CD14-positive monocyte (primary cell): ENCODE results near the gene NUP107. TPM values are rescaled to one million over a fixed set of nuclear protein-coding genes. Genes with fewer than 3 reads are reported as not detected.

Experiments used
- DNase-seq, 3 donors: peaks; one replicate each; pipeline ENCODE4 v3.0.0-alpha.2; 2011 to 2022
- H2AFZ ChIP-seq: 2 replicates; pipeline ENCODE4 v1.6.0; 2012; ENCODE audit warnings: mild to moderate bottlenecking, low read depth, low read length, inconsistent platforms; ENCODE audit not compliant: insufficient read depth, poor library complexity, severe bottlenecking
- H3K27ac ChIP-seq, 2 donors: 1 replicate in 1 of 2; 2 replicates in 1 of 2; pipeline ENCODE4 v1.5.1; 2012 to 2013; ENCODE audit warnings: low read length in 2 of 2, control low read depth in 1 of 2, inconsistent platforms in 1 of 2, low read depth in 1 of 2, mild to moderate bottlenecking in 1 of 2
- H3K27me3 ChIP-seq, 2 donors: one replicate each; pipeline versions ENCODE4 v1.6.0 to v1.6.1; 2011 to 2013; ENCODE audit warnings: low read length in 2 of 2; ENCODE audit not compliant: control insufficient read depth in 2 of 2, insufficient read depth in 2 of 2
- H3K36me3 ChIP-seq, 2 donors: replicated peaks in 1 of 2; 1 replicate in 1 of 2; 2 replicates in 1 of 2; pipeline versions ENCODE4 v1.5.1 to v1.6.1; 2012 to 2013; ENCODE audit warnings: low read length in 2 of 2, control low read depth in 1 of 2, inconsistent platforms in 1 of 2, mild to moderate bottlenecking in 1 of 2; ENCODE audit not compliant: insufficient read depth in 2 of 2, control insufficient read depth in 1 of 2
- H3K4me1 ChIP-seq, 2 donors: 1 replicate in 1 of 2; 2 replicates in 1 of 2; pipeline versions ENCODE4 v1.5.1 to v1.6.1; 2012 to 2013; ENCODE audit warnings: low read length in 2 of 2, control low read depth in 1 of 2, inconsistent platforms in 1 of 2, mild to moderate bottlenecking in 1 of 2, moderate library complexity in 1 of 2; ENCODE audit not compliant: insufficient read depth in 2 of 2, control insufficient read depth in 1 of 2
- H3K4me2 ChIP-seq: replicated peaks from 2 replicates; pipeline ENCODE3; 2012; ENCODE audit warnings: low read length, moderate library complexity, mild to moderate bottlenecking; ENCODE audit not compliant: poor library complexity, severe bottlenecking; ENCODE audit errors: extremely low read depth
- H3K4me3 ChIP-seq, 3 experiments: fragments of 200-600 bp in 1 of 3; sonication (generic) in 1 of 3; replicated peaks in 1 of 3; 1 replicate in 2 of 3; 2 replicates in 1 of 3; pipeline ENCODE4 v1.5.1; 2011 to 2013; ENCODE audit warnings: low read length in 3 of 3, mild to moderate bottlenecking in 3 of 3, control low read depth in 2 of 3, low read depth in 2 of 3, inconsistent platforms in 1 of 3, moderate library complexity in 1 of 3
- H3K79me2 ChIP-seq: 2 replicates; pipeline ENCODE4 v1.6.0; 2012; ENCODE audit warnings: mild to moderate bottlenecking, control low read depth, inconsistent platforms, low read length, moderate library complexity; ENCODE audit not compliant: insufficient read depth
- H3K9ac ChIP-seq: 2 replicates; pipeline ENCODE4 v1.6.0; 2017; ENCODE audit warnings: low read length, mild to moderate bottlenecking; ENCODE audit not compliant: insufficient read depth, poor library complexity, severe bottlenecking
- H3K9me3 ChIP-seq, 2 donors: replicated peaks in 1 of 2; 1 replicate in 1 of 2; 2 replicates in 1 of 2; pipeline versions ENCODE4 v1.5.1 to v1.6.1; 2012 to 2013; ENCODE audit warnings: low read length in 2 of 2, control low read depth in 1 of 2; ENCODE audit not compliant: control insufficient read depth in 1 of 2, insufficient read depth in 1 of 2
- H4K20me1 ChIP-seq: 2 replicates; pipeline ENCODE4 v1.6.0; 2012; ENCODE audit warnings: mild to moderate bottlenecking, low read length, control low read depth, moderate library complexity; ENCODE audit not compliant: insufficient read depth
- H3K27ac Mint-ChIP-seq, 7 donors: one replicate each; pipeline ENCODE4 v1.8.0; 2020; ENCODE audit warnings: mild to moderate bottlenecking in 7 of 7, mixed read lengths in 7 of 7, moderate library complexity in 6 of 7, inconsistent platforms in 2 of 7
- H3K27me3 Mint-ChIP-seq, 3 donors: one replicate each; pipeline ENCODE4 v1.8.0; 2021 to 2022; ENCODE audit warnings: low read depth in 3 of 3, mild to moderate bottlenecking in 3 of 3, mixed read lengths in 3 of 3, moderate library complexity in 3 of 3, inconsistent platforms in 1 of 3
- H3K36me3 Mint-ChIP-seq, 2 donors: one replicate each; pipeline ENCODE4 v1.8.0; 2020; ENCODE audit warnings: mixed read lengths in 2 of 2, inconsistent platforms in 1 of 2, mild to moderate bottlenecking in 1 of 2
- H3K4me1 Mint-ChIP-seq: one replicate; pipeline ENCODE4 v1.8.0; 2020; ENCODE audit warnings: mild to moderate bottlenecking, mixed read lengths
- H3K4me3 Mint-ChIP-seq, 2 donors: one replicate each; pipeline ENCODE4 v1.8.0; 2020; ENCODE audit warnings: mild to moderate bottlenecking in 2 of 2, mixed read lengths in 2 of 2, moderate library complexity in 1 of 2
- H3K9me3 Mint-ChIP-seq, 7 donors: one replicate each; pipeline ENCODE4 v1.8.0; 2020 to 2022; ENCODE audit warnings: mixed read lengths in 7 of 7, mild to moderate bottlenecking in 6 of 7, moderate library complexity in 6 of 7, inconsistent platforms in 2 of 7
- WGBS: methylation state at CpG from one replicate; pipeline ENCODE4 v1.1.5; 2013; ENCODE audit warnings: missing lambda C conversion rate; ENCODE audit not compliant: insufficient coverage; 5-methylcytosine and 5-hydroxymethylcytosine counted together
- intact Hi-C, 2 donors: fragments of 100-400 bp; cut with micrococcal nuclease; formaldehyde crosslinking; loops; one replicate each; pipeline versions ENCODE4 v1.15.0 to v1.15.1; 2023
- polyA plus RNA-seq, 3 donors: library from polyadenylated mRNA; depleted of rRNA in 1 of 3; unstranded in 2 of 3; stranded (reverse) in 1 of 3; fragments of 300-500 nt in 2 of 3; fragments of >200 nt in 1 of 3; fragmentation: Illumina TruSeq in 2 of 3; gene quantifications; 1 replicate in 2 of 3; 2 replicates in 1 of 3; pipeline ENCODE4 v1.2.3, GENCODE V29; 2012 to 2021
- TF ChIP-seq, protein P1 (sequence below): fragments of 200-600 bp; IDR thresholded peaks from one replicate; pipeline ENCODE4 v1.8.0; 2022; ENCODE audit warnings: antibody characterized with exemption, mild to moderate bottlenecking

Gene NUP107
- polyA plus RNA-seq, 3 donors, result 6.7 to 20.5 (median 10.7) TPM

DNA sequence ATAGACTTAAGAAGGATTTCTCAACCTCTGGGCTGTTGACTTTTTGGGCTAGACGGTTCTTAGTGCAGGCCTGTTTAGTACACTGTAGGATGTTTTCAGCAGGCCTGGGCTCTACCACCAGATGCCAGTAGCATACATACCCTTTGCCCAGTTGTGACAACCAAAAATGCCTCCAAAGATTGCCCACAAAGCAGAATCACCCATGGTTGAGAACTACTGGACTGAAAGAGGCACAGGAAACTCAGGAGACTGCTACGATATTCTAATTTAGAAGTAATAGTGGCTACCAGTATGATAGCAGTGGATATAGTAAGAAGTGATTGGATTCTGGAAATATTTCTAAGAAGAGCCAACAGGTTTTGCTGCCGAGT is 74.6 kb downstream of the NUP107 start:
- intact Hi-C loops, result no loop called here
- Histone ChIP-seq H2AFZ (no peak overlapping the region), H3K9ac (no peak overlapping the region), H3K9me3 (no peaks in the 10 kb centered on the region), H3K27ac (no peak overlapping the region), H3K4me3 (no peak overlapping the region), H3K4me1 (no peaks in the 10 kb centered on the region), H3K27me3 (no peaks in the 10 kb centered on the region), H3K4me2 (no peak overlapping the region), H4K20me1 (no peaks in the 10 kb centered on the region), H3K79me2 (no peaks in the 10 kb centered on the region), H3K36me3 (peaks cover 21 to 51% of the 10 kb centered on the region in 2 donors)
- WGBS, result 97% methylated on average over 2 of the region's 3 CpGs
- TF ChIP-seq, protein P1, sequence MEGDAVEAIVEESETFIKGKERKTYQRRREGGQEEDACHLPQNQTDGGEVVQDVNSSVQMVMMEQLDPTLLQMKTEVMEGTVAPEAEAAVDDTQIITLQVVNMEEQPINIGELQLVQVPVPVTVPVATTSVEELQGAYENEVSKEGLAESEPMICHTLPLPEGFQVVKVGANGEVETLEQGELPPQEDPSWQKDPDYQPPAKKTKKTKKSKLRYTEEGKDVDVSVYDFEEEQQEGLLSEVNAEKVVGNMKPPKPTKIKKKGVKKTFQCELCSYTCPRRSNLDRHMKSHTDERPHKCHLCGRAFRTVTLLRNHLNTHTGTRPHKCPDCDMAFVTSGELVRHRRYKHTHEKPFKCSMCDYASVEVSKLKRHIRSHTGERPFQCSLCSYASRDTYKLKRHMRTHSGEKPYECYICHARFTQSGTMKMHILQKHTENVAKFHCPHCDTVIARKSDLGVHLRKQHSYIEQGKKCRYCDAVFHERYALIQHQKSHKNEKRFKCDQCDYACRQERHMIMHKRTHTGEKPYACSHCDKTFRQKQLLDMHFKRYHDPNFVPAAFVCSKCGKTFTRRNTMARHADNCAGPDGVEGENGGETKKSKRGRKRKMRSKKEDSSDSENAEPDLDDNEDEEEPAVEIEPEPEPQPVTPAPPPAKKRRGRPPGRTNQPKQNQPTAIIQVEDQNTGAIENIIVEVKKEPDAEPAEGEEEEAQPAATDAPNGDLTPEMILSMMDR, result no peak
- H3K4me1 Mint-ChIP-seq, result no peaks in the 10 kb centered on the region
- peaks cover 51 to 73% of the 10 kb centered on the region in 2 donors for H3K36me3 Mint-ChIP-seq
- no peaks in the 10 kb centered on the region for H3K9me3 Mint-ChIP-seq
- peaks cover 0 to 2% (median 0%) of the 10 kb centered on the region in 3 donors for H3K27me3 Mint-ChIP-seq
- peak overlapping the region in 2 of 7 donors; percentile 41 to 58 for H3K27ac Mint-ChIP-seq
- no peak overlapping the region for H3K4me3 Mint-ChIP-seq
- DNase-seq, result no peak

GRCh38 chr12:68761901-68762630 is 75.3 kb downstream of the NUP107 start:
- 93% methylated on average over 7 of the region's 8 CpGs for WGBS
- no peak for DNase-seq
- H3K9me3 ChIP-seq, result no peaks in the 10 kb centered on the region
- no peak overlapping the region for H3K9ac ChIP-seq
- Mint-ChIP-seq H3K9me3 (no peaks in the 10 kb centered on the region), H3K4me1 (no peaks in the 10 kb centered on the region), H3K4me3 (no peak overlapping the region), H3K27me3 (peaks cover 0 to 2% (median 0%) of the 10 kb centered on the region in 3 donors), H3K27ac (peak overlapping the region in 3 of 7 donors; percentile 4 to 58 (median 41)), H3K36me3 (peaks cover 51 to 71% of the 10 kb centered on the region in 2 donors)
- peak overlapping the region in 1 of 2 donors; percentile 29 for H3K27ac ChIP-seq
- H4K20me1 ChIP-seq, result no peaks in the 10 kb centered on the region
- intact Hi-C loops, result no loop called here
- H3K4me2 ChIP-seq, result no peak overlapping the region
- H3K4me1 ChIP-seq, result no peaks in the 10 kb centered on the region
- TF ChIP-seq, protein P1, result no peak
- H3K79me2 ChIP-seq, result no peaks in the 10 kb centered on the region
- peaks cover 24 to 54% of the 10 kb centered on the region in 2 donors for H3K36me3 ChIP-seq
- H3K4me3 ChIP-seq, result no peak overlapping the region
- no peak overlapping the region for H2AFZ ChIP-seq
- no peaks in the 10 kb centered on the region for H3K27me3 ChIP-seq
